Left ventricle myocardium inferior (tissue), 1 donor: ENCODE measurements around the gene CACNA2D1. TPM values are rescaled to one million over a fixed set of nuclear protein-coding genes. Genes with fewer than 3 reads are reported as not detected.

Experiments
- DNase-seq: peaks from one replicate; pipeline ENCODE4 v3.0.0-alpha.2; 2020
- H3K27ac ChIP-seq: fragments of 200-600 bp; replicated peaks from 2 replicates; pipeline ENCODE4 v1.8.0; 2021
- H3K27me3 ChIP-seq: fragments of 200-600 bp; 2 replicates; pipeline ENCODE4 v1.8.0; 2021; ENCODE audit warnings: low read depth
- H3K36me3 ChIP-seq: fragments of 200-600 bp; 2 replicates; pipeline ENCODE4 v1.8.0; 2021
- H3K4me1 ChIP-seq: fragments of 200-600 bp; 2 replicates; pipeline ENCODE4 v1.8.0; 2021
- H3K4me3 ChIP-seq: fragments of 200-600 bp; 2 replicates; pipeline ENCODE4 v1.8.0; 2021; ENCODE audit warnings: mild to moderate bottlenecking, moderate library complexity
- H3K9me3 ChIP-seq: fragments of 200-600 bp; replicated peaks from 2 replicates; pipeline ENCODE4 v1.8.0; 2021
- intact Hi-C: fragments of 100-400 bp; cut with micrococcal nuclease; formaldehyde crosslinking; loops from one replicate; pipeline ENCODE4 v1.11.0; 2022
- total RNA-seq: library from RNA; stranded (reverse); fragmentation: NEBNext Ultra II Directional; extraction: Animal tissue kit (Norgen Biotek cat#: 25700); gene quantifications from one replicate; pipeline ENCODE4 v1.2.1, GENCODE V29; 2021
- TF ChIP-seq, protein P1 (sequence below): fragments of 200-600 bp; IDR thresholded peaks from 2 replicates; pipeline ENCODE4 v1.8.0; 2021; ENCODE audit warnings: antibody characterized with exemption, mild to moderate bottlenecking, borderline replicate concordance
- donor health status: DM: no; HTN: yes; CAD: no; lungs with severe emphysema.

Gene CACNA2D1
- total RNA-seq, 1 donor from 2014 or later: 64.6 TPM

- DNase-seq: no peak
- Histone ChIP-seq H3K36me3 (no peaks in the 10 kb centered on the region), H3K27ac (no peak overlapping the region), H3K27me3 (no peaks in the 10 kb centered on the region), H3K9me3 (no peaks in the 10 kb centered on the region), H3K4me1 (peaks cover 5% of the 10 kb centered on the region), H3K4me3 (no peak overlapping the region)
- intact Hi-C loops: no loop called here
- TF ChIP-seq, protein P1, sequence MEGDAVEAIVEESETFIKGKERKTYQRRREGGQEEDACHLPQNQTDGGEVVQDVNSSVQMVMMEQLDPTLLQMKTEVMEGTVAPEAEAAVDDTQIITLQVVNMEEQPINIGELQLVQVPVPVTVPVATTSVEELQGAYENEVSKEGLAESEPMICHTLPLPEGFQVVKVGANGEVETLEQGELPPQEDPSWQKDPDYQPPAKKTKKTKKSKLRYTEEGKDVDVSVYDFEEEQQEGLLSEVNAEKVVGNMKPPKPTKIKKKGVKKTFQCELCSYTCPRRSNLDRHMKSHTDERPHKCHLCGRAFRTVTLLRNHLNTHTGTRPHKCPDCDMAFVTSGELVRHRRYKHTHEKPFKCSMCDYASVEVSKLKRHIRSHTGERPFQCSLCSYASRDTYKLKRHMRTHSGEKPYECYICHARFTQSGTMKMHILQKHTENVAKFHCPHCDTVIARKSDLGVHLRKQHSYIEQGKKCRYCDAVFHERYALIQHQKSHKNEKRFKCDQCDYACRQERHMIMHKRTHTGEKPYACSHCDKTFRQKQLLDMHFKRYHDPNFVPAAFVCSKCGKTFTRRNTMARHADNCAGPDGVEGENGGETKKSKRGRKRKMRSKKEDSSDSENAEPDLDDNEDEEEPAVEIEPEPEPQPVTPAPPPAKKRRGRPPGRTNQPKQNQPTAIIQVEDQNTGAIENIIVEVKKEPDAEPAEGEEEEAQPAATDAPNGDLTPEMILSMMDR: no peak
Observed at GRCh38 chr7:82339958-82340357, 103.6 kb downstream of the CACNA2D1 start.

DNA sequence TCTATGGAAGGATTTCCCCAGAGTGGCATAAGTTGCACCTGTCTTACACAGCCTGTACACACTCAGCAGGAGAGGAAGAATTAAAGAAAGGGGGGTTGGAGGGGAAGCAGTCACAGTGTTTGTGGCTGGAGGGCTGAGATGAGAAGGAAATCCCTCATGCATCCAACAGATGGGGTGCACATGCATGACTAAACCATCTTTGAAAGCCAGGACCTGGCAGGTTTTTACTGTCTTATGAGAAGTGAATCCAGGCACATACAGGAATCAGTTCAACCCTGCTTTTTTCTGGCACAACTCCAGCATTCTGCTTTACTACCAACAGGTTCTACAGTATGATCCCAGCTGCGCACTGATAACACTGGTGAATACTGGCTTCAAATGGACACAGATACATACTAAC lies 107.7 kb downstream of the CACNA2D1 start:
- TF ChIP-seq, protein P1: no peak
- intact Hi-C loops: no loop called here
- H3K4me1 ChIP-seq: peaks cover 5% of the 10 kb centered on the region
- H3K4me3 ChIP-seq: no peak overlapping the region
- H3K27ac ChIP-seq: no peak overlapping the region
- no peaks in the 10 kb centered on the region for H3K27me3 ChIP-seq
- no peak for DNase-seq
- H3K9me3 ChIP-seq: no peaks in the 10 kb centered on the region
- no peaks in the 10 kb centered on the region for H3K36me3 ChIP-seq

- no peaks in the 10 kb centered on the region for H3K27me3 ChIP-seq
- intact Hi-C loops: no loop called here
- no peak for DNase-seq
Observed at GRCh38 chr7:82335001-82335400, 108.6 kb downstream of the CACNA2D1 start.

DNA sequence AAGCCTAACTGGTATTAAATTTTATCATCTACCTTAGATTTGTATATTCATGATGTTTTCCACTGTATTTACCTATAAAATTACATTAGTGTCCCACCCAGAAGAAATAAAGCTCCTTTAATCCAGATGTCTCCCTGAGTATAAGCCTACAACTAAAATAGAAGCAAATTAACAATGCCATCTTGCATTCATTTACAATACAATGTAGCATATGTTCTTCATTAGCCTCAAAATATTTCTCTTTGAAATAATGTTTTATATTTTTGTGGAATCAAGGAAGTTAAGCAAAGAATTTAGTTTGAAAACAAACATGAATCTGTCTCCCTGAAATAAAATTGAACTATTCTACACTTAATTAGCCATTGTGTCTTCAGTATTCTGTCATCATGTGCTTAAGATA lies 112.3 kb downstream of the CACNA2D1 start:
- H3K27me3 ChIP-seq: no peaks in the 10 kb centered on the region
- no peaks in the 10 kb centered on the region for H3K36me3 ChIP-seq
- no peak overlapping the region for H3K27ac ChIP-seq
- TF ChIP-seq, protein P1: no peak
- H3K4me1 ChIP-seq: peaks cover 8% of the 10 kb centered on the region
- H3K4me3 ChIP-seq: no peak overlapping the region
- DNase-seq: no peak
- H3K9me3 ChIP-seq: no peaks in the 10 kb centered on the region
- intact Hi-C loops: no loop called here

More at GRCh38 chr7:82335001-82335400, 108.6 kb downstream of the CACNA2D1 start:
- TF ChIP-seq, protein P1: no peak
- Histone ChIP-seq H3K27ac (no peak overlapping the region), H3K36me3 (no peaks in the 10 kb centered on the region), H3K4me3 (no peak overlapping the region), H3K9me3 (no peaks in the 10 kb centered on the region), H3K4me1 (peaks cover 5% of the 10 kb centered on the region)

DNA sequence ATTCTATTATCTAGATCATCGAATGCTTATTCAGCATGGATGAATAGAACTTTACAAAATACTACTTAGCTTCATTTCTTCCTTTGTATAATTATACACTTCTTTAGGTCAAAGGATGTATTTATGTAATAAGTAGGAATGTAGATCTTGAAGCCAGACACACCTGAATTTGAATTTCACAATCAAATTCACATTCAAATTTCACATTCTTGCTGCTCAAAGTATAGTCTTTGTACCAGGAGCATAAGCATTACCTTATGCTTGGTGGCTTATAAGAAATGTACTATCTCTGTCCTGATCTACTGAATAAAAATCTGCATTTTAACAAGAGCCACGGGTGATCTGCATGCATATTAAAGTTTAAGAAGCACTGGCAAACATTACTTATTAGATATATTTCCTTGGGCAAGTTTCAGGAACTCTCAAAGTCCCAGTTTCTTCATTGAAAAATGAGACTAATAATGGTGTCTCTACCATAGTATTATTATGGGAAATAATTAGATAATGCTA lies 112.8 kb downstream of the CACNA2D1 start:
- H3K4me3 ChIP-seq: no peak overlapping the region
- no peaks in the 10 kb centered on the region for H3K27me3 ChIP-seq
- H3K36me3 ChIP-seq: no peaks in the 10 kb centered on the region
- no peak for DNase-seq
- intact Hi-C loops: no loop called here
- TF ChIP-seq, protein P1: no peak
- no peaks in the 10 kb centered on the region for H3K9me3 ChIP-seq
- peaks cover 4% of the 10 kb centered on the region for H3K4me1 ChIP-seq
- H3K27ac ChIP-seq: no peak overlapping the region
